ENCODE measurements around the gene CPEB3.
"Not testable (repeated sequence)": the region's sequence is repeated elsewhere in the genome, so short reads cannot be mapped to it uniquely, and the experiment has no call there.

The CPEB3 gene

GRCh38 chr10:92134049-92134448 lies 156.8 kb downstream of the CPEB3 start:
- DNase-seq: not testable (repeated sequence)

GRCh38 chr10:92131275-92131820 lies 159.5 kb downstream of the CPEB3 start:
- DNase-seq: no peak

- no peak for DNase-seq
Measured at GRCh38 chr10:92130622-92131274, 160.1 kb downstream of the CPEB3 start.

GRCh38 chr10:92126100-92126650 lies 164.7 kb downstream of the CPEB3 start:
- no peak for DNase-seq

- no peak for DNase-seq
Measured at GRCh38 chr10:92125144-92125543, 165.7 kb downstream of the CPEB3 start.

GRCh38 chr10:92124616-92125143 lies 166.2 kb downstream of the CPEB3 start:
- no peak for DNase-seq

- no peak for DNase-seq
Measured at GRCh38 chr10:92124020-92124419, 166.9 kb downstream of the CPEB3 start.

- DNase-seq: no peak
Measured at GRCh38 chr10:92122941-92123450, 167.9 kb downstream of the CPEB3 start.

GRCh38 chr10:92121686-92122492 lies 169.0 kb downstream of the CPEB3 start:
- no peak for DNase-seq

- DNase-seq: no peak
Measured at GRCh38 chr10:92119340-92119739, 171.5 kb downstream of the CPEB3 start.

- DNase-seq: not testable (repeated sequence)
Measured at GRCh38 chr10:92114917-92115316, 176.0 kb downstream of the CPEB3 start.

GRCh38 chr10:92113911-92114600 lies 176.8 kb downstream of the CPEB3 start:
- no peak for DNase-seq

- no peak for DNase-seq
Measured at GRCh38 chr10:92112462-92112861, 178.4 kb downstream of the CPEB3 start.

- DNase-seq: no peak
Measured at GRCh38 chr10:92111336-92111939, 179.4 kb downstream of the CPEB3 start.

- no peak for DNase-seq
Measured at GRCh38 chr10:92110039-92110794, 180.7 kb downstream of the CPEB3 start.

- DNase-seq: no peak
Measured at GRCh38 chr10:92108747-92109146, 182.1 kb downstream of the CPEB3 start.

GRCh38 chr10:92108120-92108519 lies 182.8 kb downstream of the CPEB3 start:
- DNase-seq: no peak

GRCh38 chr10:92103376-92104090 lies 187.3 kb downstream of the CPEB3 start:
- DNase-seq: no peak

- DNase-seq: no peak
Measured at GRCh38 chr10:92102601-92103213, 188.2 kb downstream of the CPEB3 start.

GRCh38 chr10:92094960-92095359 lies 195.9 kb downstream of the CPEB3 start:
- no peak for DNase-seq

Data from cerebellar nuclear complex (tissue), 1 donor.